Measurements from ENCODE around the gene TMEM190.

Gene TMEM190

GRCh38 chr19:55339889-55340783 lies 36.5 kb upstream of the TMEM190 start:
- no peak for TF ChIP-seq TEAD4 (IDR thresholded peaks at IDR 0.05)
- no peak for TF ChIP-seq NFIC (IDR thresholded peaks at IDR 0.05)
- TF ChIP-seq TCF12 (IDR thresholded peaks at IDR 0.05; ENCODE audit: low read depth) = no peak
- 0 out of 2 replicates have a peak, but pooled peaks have one; percentile 41 for TF ChIP-seq TAF1 (IDR thresholded peaks at IDR 0.05; ENCODE audit: low read depth)
- TF ChIP-seq ZBTB7A (IDR thresholded peaks at IDR 0.05; ENCODE audit: low read depth) = no peak; the same call in 1 of the 2 replicates
- no peak for TF ChIP-seq RAD21 (IDR thresholded peaks at IDR 0.05; ENCODE audit: low read depth)

- TF ChIP-seq YY1 (IDR thresholded peaks at IDR 0.05; ENCODE audit: low read depth) (no peak), RAD21 (IDR thresholded peaks at IDR 0.05; ENCODE audit: low read depth) (no peak), TEAD4 (IDR thresholded peaks at IDR 0.05) (no peak), FOXM1 (IDR thresholded peaks at IDR 0.05; ENCODE audit: borderline replicate concordance, low read depth) (no peak)
These were observed 35.9 kb upstream of the TMEM190 start for GRCh38 chr19:55340784-55341147.

- TF ChIP-seq YY1 (IDR thresholded peaks at IDR 0.05; ENCODE audit: low read depth) (no peak), TEAD4 (IDR thresholded peaks at IDR 0.05) (no peak), FOXM1 (IDR thresholded peaks at IDR 0.05; ENCODE audit: borderline replicate concordance, low read depth) (no peak), TCF12 (IDR thresholded peaks at IDR 0.05; ENCODE audit: low read depth) (no peak), EGR1 (IDR thresholded peaks at IDR 0.05) (no peak)
These were observed 35.4 kb upstream of the TMEM190 start for GRCh38 chr19:55341171-55341588.

GRCh38 chr19:55341595-55342531 lies 34.8 kb upstream of the TMEM190 start:
- TF ChIP-seq CREB1 (IDR thresholded peaks at IDR 0.05; ENCODE audit: low read depth) = no peak
- no peak for TF ChIP-seq CEBPB (IDR thresholded peaks at IDR 0.05)
- TF ChIP-seq RAD21 (IDR thresholded peaks at IDR 0.05; ENCODE audit: low read depth) = no peak
- TF ChIP-seq REST (IDR thresholded peaks at IDR 0.05; ENCODE audit: low read depth) = no peak
- no peak for TF ChIP-seq YY1 (IDR thresholded peaks at IDR 0.05; ENCODE audit: low read depth)

GRCh38 chr19:55344444-55344843 lies 32.2 kb upstream of the TMEM190 start:
- TF ChIP-seq CEBPB (IDR thresholded peaks at IDR 0.05) (no peak), NFIC (IDR thresholded peaks at IDR 0.05) (no peak), TEAD4 (IDR thresholded peaks at IDR 0.05) (no peak), MAX (IDR thresholded peaks at IDR 0.05) (no peak), RAD21 (IDR thresholded peaks at IDR 0.05; ENCODE audit: low read depth) (no peak)

- TF ChIP-seq NFIC (IDR thresholded peaks at IDR 0.05) (no peak), EGR1 (IDR thresholded peaks at IDR 0.05) (peak; percentile 79)
These were observed 31.4 kb upstream of the TMEM190 start for GRCh38 chr19:55345101-55345817.

- TF ChIP-seq YY1 (IDR thresholded peaks at IDR 0.05; ENCODE audit: low read depth) = no peak
- peak; percentile 89 for TF ChIP-seq NFIC (IDR thresholded peaks at IDR 0.05)
- TF ChIP-seq TCF12 (IDR thresholded peaks at IDR 0.05; ENCODE audit: low read depth) = peak; percentile 26; the same call in 1 of the 2 replicates
- no peak for TF ChIP-seq CREB1 (IDR thresholded peaks at IDR 0.05; ENCODE audit: low read depth)
- no peak for TF ChIP-seq EGR1 (IDR thresholded peaks at IDR 0.05)
- TF ChIP-seq USF1 (IDR thresholded peaks at IDR 0.05) = no peak
- peak; percentile 39 for TF ChIP-seq MAX (IDR thresholded peaks at IDR 0.05)
- peak; percentile 26; the same call in 1 of the 2 replicates for TF ChIP-seq EP300 (IDR thresholded peaks at IDR 0.05; ENCODE audit: borderline replicate concordance)
- no peak for TF ChIP-seq CEBPB (IDR thresholded peaks at IDR 0.05)
- TF ChIP-seq ZBTB7A (IDR thresholded peaks at IDR 0.05; ENCODE audit: low read depth) = 0 out of 2 replicates have a peak, but pooled peaks have one; percentile 16
These were observed 30.6 kb upstream of the TMEM190 start for GRCh38 chr19:55345818-55346724.

Measured in Ishikawa (cell line).